Osteoblast (primary cell): ENCODE data around the gene RIPOR1. TPM values are rescaled to one million over a fixed set of nuclear protein-coding genes. Genes with fewer than 3 reads are reported as not detected.

Experiments
- DNase-seq: peaks from one replicate; pipeline ENCODE4 v3.0.0; 2011; ENCODE audit warnings: low spot score, mixed read lengths; ENCODE audit not compliant: insufficient read length; ENCODE audit errors: missing footprints
- H2AFZ ChIP-seq: 2 replicates; pipeline ENCODE4 v1.6.0; 2011; ENCODE audit warnings: mild to moderate bottlenecking, low read length
- H3K27ac ChIP-seq: 2 replicates; pipeline ENCODE4 v1.5.1; 2011; ENCODE audit warnings: mild to moderate bottlenecking, low read depth, low read length, moderate library complexity
- H3K27me3 ChIP-seq: 2 replicates; pipeline ENCODE4 v1.6.0; 2012; ENCODE audit warnings: mild to moderate bottlenecking, control low read depth, inconsistent platforms, low read length, moderate library complexity; ENCODE audit not compliant: insufficient read depth
- H3K36me3 ChIP-seq: 2 replicates; pipeline ENCODE4 v1.5.1; 2011; ENCODE audit warnings: mild to moderate bottlenecking, low read length, control low read depth, moderate library complexity; ENCODE audit not compliant: insufficient read depth
- H3K4me1 ChIP-seq: 2 replicates; pipeline ENCODE4 v1.5.1; 2011; ENCODE audit warnings: mild to moderate bottlenecking, low read length, control low read depth, moderate library complexity; ENCODE audit not compliant: insufficient read depth
- H3K4me2 ChIP-seq: 2 replicates; pipeline ENCODE4 v1.6.0; 2011; ENCODE audit warnings: mild to moderate bottlenecking, low read length; ENCODE audit not compliant: insufficient read depth
- H3K4me3 ChIP-seq: fragments of 200-600 bp; sonication (generic); 3 replicates; pipeline ENCODE4 v1.5.1; 2012; ENCODE audit warnings: mild to moderate bottlenecking, low read length, inconsistent platforms; ENCODE audit not compliant: insufficient read depth
- H3K79me2 ChIP-seq: 2 replicates; pipeline ENCODE4 v1.6.0; 2012; ENCODE audit warnings: mild to moderate bottlenecking, low read length, control low read depth, inconsistent platforms; ENCODE audit not compliant: insufficient read depth
- H3K9me3 ChIP-seq: 2 replicates; pipeline ENCODE4 v1.5.1; 2011; ENCODE audit warnings: low read depth, low read length, control low read depth
- H4K20me1 ChIP-seq: 2 replicates; pipeline ENCODE4 v1.6.0; 2012; ENCODE audit warnings: mild to moderate bottlenecking, low read length, control low read depth; ENCODE audit not compliant: insufficient read depth
- total RNA-seq: library from RNA; depleted of rRNA; stranded (reverse); fragments of >200 nt; gene quantifications from 2 replicates; pipeline ENCODE4 v1.2.3, GENCODE V29; 2012
- TF ChIP-seq, protein P1 (sequence below): IDR thresholded peaks from 2 replicates; pipeline ENCODE4 v1.5.1; 2011; ENCODE audit warnings: mild to moderate bottlenecking, low read depth, low read length, moderate library complexity; ENCODE audit errors: extremely low read depth

RIPOR1 gene
- total RNA-seq, 1 donor = 36.6 TPM

DNA sequence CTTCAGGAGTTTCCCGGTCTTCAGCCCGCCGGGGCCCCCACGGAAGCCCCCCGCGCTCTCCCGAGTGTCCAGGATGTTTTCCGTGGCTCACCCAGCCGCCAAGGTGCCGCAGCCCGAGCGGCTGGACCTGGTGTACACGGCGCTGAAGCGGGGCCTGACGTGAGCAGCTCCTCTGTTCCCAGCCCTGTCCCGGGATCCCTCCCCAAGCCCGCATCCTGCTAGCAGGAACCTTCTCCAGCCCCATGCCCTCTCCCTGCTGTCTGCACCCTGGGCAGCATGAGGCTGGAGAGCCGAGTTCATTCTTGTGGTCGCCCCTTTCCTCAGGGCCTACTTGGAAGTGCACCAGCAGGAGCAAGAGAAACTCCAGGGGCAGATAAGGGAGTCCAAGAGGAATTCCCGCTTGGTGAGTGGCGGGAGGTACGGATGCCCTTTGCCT, 10.1 kb downstream of the RIPOR1 start:
- Histone ChIP-seq H3K27ac (no peak overlapping the region), H3K4me2 (peak overlapping the region; percentile 91), H3K9me3 (no peaks in the 10 kb centered on the region), H3K4me1 (peaks cover 14% of the 10 kb centered on the region), H3K4me3 (peak overlapping the region; percentile 81), H4K20me1 (peaks cover 84% of the 10 kb centered on the region), H3K36me3 (peaks cover 45% of the 10 kb centered on the region), H3K79me2 (peaks cover 71% of the 10 kb centered on the region), H3K27me3 (no peaks in the 10 kb centered on the region), H2AFZ (no peak overlapping the region)
- peak; percentile 91 for DNase-seq
- TF ChIP-seq, protein P1, sequence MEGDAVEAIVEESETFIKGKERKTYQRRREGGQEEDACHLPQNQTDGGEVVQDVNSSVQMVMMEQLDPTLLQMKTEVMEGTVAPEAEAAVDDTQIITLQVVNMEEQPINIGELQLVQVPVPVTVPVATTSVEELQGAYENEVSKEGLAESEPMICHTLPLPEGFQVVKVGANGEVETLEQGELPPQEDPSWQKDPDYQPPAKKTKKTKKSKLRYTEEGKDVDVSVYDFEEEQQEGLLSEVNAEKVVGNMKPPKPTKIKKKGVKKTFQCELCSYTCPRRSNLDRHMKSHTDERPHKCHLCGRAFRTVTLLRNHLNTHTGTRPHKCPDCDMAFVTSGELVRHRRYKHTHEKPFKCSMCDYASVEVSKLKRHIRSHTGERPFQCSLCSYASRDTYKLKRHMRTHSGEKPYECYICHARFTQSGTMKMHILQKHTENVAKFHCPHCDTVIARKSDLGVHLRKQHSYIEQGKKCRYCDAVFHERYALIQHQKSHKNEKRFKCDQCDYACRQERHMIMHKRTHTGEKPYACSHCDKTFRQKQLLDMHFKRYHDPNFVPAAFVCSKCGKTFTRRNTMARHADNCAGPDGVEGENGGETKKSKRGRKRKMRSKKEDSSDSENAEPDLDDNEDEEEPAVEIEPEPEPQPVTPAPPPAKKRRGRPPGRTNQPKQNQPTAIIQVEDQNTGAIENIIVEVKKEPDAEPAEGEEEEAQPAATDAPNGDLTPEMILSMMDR = no peak

DNA sequence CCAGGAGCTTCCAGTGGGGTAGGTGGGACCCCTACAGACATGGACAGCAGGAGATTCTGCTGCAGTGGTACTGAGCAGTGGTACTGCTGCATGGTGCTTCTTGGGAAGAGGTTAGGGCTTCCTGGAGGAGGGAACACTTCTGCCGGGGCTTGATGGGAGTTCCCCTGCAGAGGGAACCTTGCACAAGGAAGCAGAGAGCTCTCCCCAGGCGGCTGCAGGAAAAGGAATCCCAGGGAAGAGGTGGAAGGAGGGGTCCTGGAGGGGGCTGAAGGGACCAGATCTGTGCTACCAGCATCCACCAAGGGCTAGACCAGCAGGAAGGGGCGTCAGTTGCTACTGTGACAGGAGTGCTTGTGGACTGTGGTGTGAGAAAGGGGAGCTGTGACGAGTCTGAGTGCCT, 10.6 kb downstream of the RIPOR1 start:
- H3K27ac ChIP-seq = no peak overlapping the region
- no peak for DNase-seq
- H3K36me3 ChIP-seq = peaks cover 51% of the 10 kb centered on the region
- no peak overlapping the region for H3K4me3 ChIP-seq
- no peak overlapping the region for H2AFZ ChIP-seq
- no peak overlapping the region for H3K4me2 ChIP-seq
- TF ChIP-seq, protein P1 = no peak
- H3K9me3 ChIP-seq = no peaks in the 10 kb centered on the region
- peaks cover 86% of the 10 kb centered on the region for H4K20me1 ChIP-seq
- peaks cover 14% of the 10 kb centered on the region for H3K4me1 ChIP-seq
- H3K27me3 ChIP-seq = no peaks in the 10 kb centered on the region
- peaks cover 67% of the 10 kb centered on the region for H3K79me2 ChIP-seq

DNA sequence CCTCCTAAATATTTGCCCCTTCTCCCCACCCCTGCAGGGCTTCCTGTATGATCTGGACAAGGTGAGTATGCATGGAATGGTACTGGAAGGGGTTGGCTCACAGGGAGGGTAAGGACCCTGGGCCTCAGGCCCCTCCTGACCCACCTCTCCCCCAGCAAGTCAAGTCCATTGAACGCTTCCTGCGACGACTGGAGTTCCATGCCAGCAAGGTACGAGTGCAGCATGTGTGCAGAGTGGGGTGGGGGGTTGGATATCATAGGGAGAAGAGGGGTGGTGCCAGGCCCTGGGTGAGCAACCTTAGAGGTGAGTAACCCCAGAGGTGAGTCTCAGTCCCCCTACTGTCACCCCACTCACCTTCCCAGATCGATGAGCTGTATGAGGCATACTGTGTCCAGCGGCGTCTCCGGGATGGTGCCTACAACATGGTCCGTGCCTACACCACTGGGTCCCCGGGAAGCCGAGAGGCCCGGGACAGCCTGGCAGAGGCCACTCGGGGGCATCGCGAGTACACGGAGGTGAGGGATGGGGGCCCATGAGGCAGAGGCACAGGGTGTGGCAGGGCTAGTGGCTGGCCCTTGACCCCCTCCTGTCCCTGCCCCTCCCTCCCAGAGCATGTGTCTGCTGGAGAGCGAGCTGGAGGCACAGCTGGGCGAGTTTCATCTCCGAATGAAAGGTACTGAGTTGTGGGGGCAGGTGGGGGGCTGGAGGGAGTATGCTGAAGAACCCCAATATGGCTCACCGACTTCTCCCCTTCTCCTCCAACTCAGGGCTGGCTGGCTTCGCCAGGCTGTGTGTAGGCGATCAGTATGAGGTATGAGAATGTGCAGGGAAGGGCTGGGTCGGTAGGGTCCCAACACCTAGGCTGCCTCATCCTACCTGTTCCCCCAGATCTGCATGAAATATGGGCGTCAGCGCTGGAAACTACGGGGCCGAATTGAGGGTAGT, 11.3 kb downstream of the RIPOR1 start:
- no peak overlapping the region for H3K4me3 ChIP-seq
- no peaks in the 10 kb centered on the region for H3K9me3 ChIP-seq
- no peak overlapping the region for H2AFZ ChIP-seq
- no peak overlapping the region for H3K4me2 ChIP-seq
- TF ChIP-seq, protein P1 = no peak
- peaks cover 14% of the 10 kb centered on the region for H3K4me1 ChIP-seq
- H3K27ac ChIP-seq = no peak overlapping the region
- H3K27me3 ChIP-seq = no peaks in the 10 kb centered on the region
- H3K79me2 ChIP-seq = peaks cover 60% of the 10 kb centered on the region
- H3K36me3 ChIP-seq = peaks cover 58% of the 10 kb centered on the region
- peaks cover 82% of the 10 kb centered on the region for H4K20me1 ChIP-seq
- DNase-seq = peak; percentile 48

DNA sequence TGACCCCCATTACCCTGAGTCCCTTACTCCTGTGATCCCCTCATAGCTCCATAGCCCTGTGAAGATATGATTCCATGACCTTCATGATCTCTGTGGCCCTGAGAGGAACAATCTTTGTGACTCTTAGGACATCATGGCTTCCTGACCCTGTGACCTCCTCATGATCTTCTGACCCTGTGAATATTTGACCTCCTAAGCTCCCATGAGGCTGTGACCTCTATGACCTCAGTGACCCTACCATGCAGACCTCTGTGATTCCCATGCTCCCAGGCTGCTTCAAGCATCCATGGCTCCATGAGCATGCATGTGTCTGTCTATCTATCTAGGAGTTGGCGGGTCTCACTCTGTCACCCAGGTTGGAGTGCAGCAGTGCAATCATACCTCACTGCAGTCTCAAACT, 12.1 kb downstream of the RIPOR1 start:
- no peak overlapping the region for H3K4me2 ChIP-seq
- no peak overlapping the region for H2AFZ ChIP-seq
- H3K4me3 ChIP-seq = no peak overlapping the region
- peak; percentile 71 for DNase-seq
- peaks cover 63% of the 10 kb centered on the region for H3K36me3 ChIP-seq
- H4K20me1 ChIP-seq = peaks cover 74% of the 10 kb centered on the region
- no peaks in the 10 kb centered on the region for H3K27me3 ChIP-seq
- H3K9me3 ChIP-seq = no peaks in the 10 kb centered on the region
- peaks cover 52% of the 10 kb centered on the region for H3K79me2 ChIP-seq
- TF ChIP-seq, protein P1 = no peak
- no peak overlapping the region for H3K27ac ChIP-seq
- peaks cover 14% of the 10 kb centered on the region for H3K4me1 ChIP-seq
